A673 (cell line): ENCODE measurements around the gene CDH23. TPM values are rescaled to one million over a fixed set of nuclear protein-coding genes. Genes with fewer than 3 reads are reported as not detected.

Experiments used
- BruUV-seq: library from RNA; stranded (reverse); fragments of 400-500 nt; replicated peaks from 2 replicates; lab custom pipeline; 2021; lab: Mats Ljungman, UMichigan
- CTCF ChIA-PET: fragments of 300-600 bp; sonication (Branson Sonifier 250); formaldehyde crosslinking; loops from one replicate; lab custom pipeline; 2022; ENCODE audit warnings: antibody characterized with exemption; lab: Charles Lee
- POLR2A ChIA-PET: fragments of 300-600 bp; sonication (Branson Sonifier 250); formaldehyde crosslinking; loops from one replicate; lab custom pipeline; 2022; ENCODE audit warnings: antibody characterized with exemption; ENCODE audit not compliant: low non-redundant PET; lab: Charles Lee
- DNase-seq: peaks from one replicate; pipeline ENCODE4 v3.0.0-alpha.2; 2015; ENCODE audit warnings: low spot score
- H3K27ac ChIP-seq: fragments of 200-600 bp; sonication (generic); 2 replicates; pipeline ENCODE4 v1.5.1; 2016; ENCODE audit warnings: mixed run types, low read depth, mild to moderate bottlenecking, mixed read lengths, antibody characterized with exemption, low read length; ENCODE audit not compliant: poor library complexity, severe bottlenecking
- H3K27me3 ChIP-seq: fragments of 200-600 bp; sonication (generic); replicated peaks from 2 replicates; pipeline ENCODE4 v1.6.1; 2017; ENCODE audit warnings: mixed run types, low read depth, mild to moderate bottlenecking, mixed read lengths, antibody characterized with exemption, low read length; ENCODE audit not compliant: insufficient read depth, poor library complexity
- H3K36me3 ChIP-seq: fragments of 200-600 bp; sonication (generic); 2 replicates; pipeline ENCODE4 v1.6.1; 2016; ENCODE audit warnings: mixed run types, mild to moderate bottlenecking, mixed read lengths, antibody characterized with exemption, low read length; ENCODE audit not compliant: insufficient read depth, poor library complexity, severe bottlenecking
- H3K4me1 ChIP-seq: fragments of 200-600 bp; sonication (generic); 2 replicates; pipeline ENCODE4 v1.6.1; 2017; ENCODE audit warnings: mixed run types, mild to moderate bottlenecking, mixed read lengths, antibody characterized with exemption, low read length; ENCODE audit not compliant: insufficient read depth, poor library complexity, severe bottlenecking
- H3K4me3 ChIP-seq: fragments of 200-600 bp; sonication (generic); 2 replicates; pipeline ENCODE4 v1.5.1; 2016; ENCODE audit warnings: low read depth, mixed run types, mild to moderate bottlenecking, mixed read lengths, low read length; ENCODE audit not compliant: poor library complexity, severe bottlenecking
- H3K9me3 ChIP-seq: fragments of 200-600 bp; sonication (generic); 2 replicates; pipeline ENCODE4 v1.6.1; 2016; ENCODE audit warnings: mixed run types, low read depth, mild to moderate bottlenecking, mixed read lengths, antibody characterized with exemption, low read length; ENCODE audit not compliant: poor library complexity, severe bottlenecking
- EZH2 ChIP-seq: fragments of 200-600 bp; sonication (generic); IDR thresholded peaks from 2 replicates; pipeline ENCODE4 v1.6.1; 2017; ENCODE audit warnings: borderline replicate concordance, low read depth, mild to moderate bottlenecking, mixed read lengths, antibody characterized with exemption, low read length; ENCODE audit not compliant: poor library complexity, severe bottlenecking
- intact Hi-C: fragments of 100-400 bp; cut with micrococcal nuclease; formaldehyde crosslinking; loops from one replicate; pipeline ENCODE4 v1.10.0; 2022; ENCODE audit not compliant: unreplicated experiment
- total RNA-seq: library from RNA; stranded (reverse); gene quantifications from 2 replicates; pipeline ENCODE4 v1.2.3, GENCODE V29; 2021
- TF ChIP-seq, protein P1 (sequence below): fragments of 300-800, 200-600 bp; sonication (generic); conservative IDR thresholded peaks from 2 replicates; pipeline ENCODE4 v1.5.1; 2017; ENCODE audit warnings: low read depth, mild to moderate bottlenecking, antibody characterized with exemption, low read length, moderate library complexity, mixed read lengths

The CDH23 gene
- total RNA-seq, 1 experiment from 2014 or later = 49.7 TPM

DNA sequence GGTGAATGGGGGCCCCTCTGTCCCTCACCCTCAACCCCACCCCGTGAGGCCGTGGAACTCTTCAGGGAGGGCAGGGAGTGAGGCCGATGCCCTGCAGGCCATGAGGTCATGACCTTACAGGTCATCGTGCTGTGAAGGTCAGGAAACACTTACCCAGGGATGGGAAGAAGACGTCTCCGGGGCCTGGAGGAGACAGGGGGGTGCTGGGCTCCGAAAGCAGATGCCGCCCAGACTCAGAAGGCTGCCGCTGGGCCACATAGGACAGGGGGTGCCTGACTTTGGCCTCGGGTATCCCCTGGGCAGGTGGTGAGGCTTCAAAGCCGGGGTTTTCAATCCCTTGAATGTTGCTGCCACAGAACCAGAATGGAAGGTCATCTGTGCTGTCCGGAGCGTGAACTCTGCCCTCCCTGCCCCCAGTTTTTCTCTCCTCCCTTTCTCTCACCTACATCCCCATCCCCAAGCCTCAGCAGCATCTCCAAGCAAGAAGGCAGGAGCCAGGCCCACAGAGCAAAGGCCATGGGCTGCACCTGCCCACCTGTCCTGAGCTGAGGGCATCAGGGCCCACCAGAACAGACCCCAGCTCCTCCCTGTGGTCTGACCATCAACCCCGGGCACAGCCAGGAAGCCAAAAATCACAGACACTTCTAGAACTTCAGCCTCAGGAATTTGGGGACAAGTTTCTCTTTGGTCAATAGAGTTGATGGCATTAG, 354.9 kb downstream of the CDH23 start:
- intact Hi-C loops = no loop called here

DNA sequence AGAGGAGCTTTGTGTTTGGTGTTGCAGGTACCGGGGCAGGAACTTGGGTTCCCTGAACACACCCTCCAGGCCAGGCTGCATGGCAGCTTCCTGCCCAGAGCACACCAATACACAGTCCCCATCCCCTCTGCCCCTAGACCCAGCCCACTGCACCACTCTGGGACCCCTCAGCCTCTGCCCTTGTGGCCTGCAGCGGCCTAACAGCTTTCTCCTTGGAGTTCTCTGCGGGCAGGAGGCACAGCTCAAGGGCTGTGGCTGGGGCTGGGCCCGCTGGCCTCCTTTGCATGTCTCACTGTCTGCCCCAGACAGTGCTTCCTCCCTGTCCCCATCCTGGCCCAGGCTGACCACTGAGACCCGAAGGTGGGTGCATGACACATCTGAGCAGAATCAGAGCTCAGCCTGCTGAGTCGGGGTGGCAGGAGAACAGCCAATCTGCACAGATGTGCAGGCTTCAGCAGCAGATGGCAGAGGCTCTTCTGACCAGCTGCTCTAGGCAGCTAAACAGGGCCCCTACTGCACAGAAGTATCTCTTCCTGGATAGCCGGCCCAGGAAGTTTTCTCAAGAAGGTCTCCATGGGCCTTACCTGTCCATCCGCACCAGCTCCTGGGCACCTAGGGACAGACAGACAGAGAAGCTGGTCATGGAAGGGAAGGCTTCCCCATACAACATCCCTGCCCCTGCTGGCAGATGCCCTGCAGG, 355.8 kb downstream of the CDH23 start:
- no peak overlapping the region for H3K27ac ChIP-seq
- POLR2A ChIA-PET = no interaction called here
- BruUV-seq = no TSS peak
- CTCF ChIA-PET = no interaction called here
- no peaks in the 10 kb centered on the region for H3K27me3 ChIP-seq
- no peak for DNase-seq
- H3K4me1 ChIP-seq = no peaks in the 10 kb centered on the region
- H3K36me3 ChIP-seq = no peaks in the 10 kb centered on the region
- no peak for TF ChIP-seq EZH2
- TF ChIP-seq, protein P1, sequence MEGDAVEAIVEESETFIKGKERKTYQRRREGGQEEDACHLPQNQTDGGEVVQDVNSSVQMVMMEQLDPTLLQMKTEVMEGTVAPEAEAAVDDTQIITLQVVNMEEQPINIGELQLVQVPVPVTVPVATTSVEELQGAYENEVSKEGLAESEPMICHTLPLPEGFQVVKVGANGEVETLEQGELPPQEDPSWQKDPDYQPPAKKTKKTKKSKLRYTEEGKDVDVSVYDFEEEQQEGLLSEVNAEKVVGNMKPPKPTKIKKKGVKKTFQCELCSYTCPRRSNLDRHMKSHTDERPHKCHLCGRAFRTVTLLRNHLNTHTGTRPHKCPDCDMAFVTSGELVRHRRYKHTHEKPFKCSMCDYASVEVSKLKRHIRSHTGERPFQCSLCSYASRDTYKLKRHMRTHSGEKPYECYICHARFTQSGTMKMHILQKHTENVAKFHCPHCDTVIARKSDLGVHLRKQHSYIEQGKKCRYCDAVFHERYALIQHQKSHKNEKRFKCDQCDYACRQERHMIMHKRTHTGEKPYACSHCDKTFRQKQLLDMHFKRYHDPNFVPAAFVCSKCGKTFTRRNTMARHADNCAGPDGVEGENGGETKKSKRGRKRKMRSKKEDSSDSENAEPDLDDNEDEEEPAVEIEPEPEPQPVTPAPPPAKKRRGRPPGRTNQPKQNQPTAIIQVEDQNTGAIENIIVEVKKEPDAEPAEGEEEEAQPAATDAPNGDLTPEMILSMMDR = no peak
- intact Hi-C loops = no loop called here
- H3K9me3 ChIP-seq = no peaks in the 10 kb centered on the region
- no peak overlapping the region for H3K4me3 ChIP-seq

More for the DNA sequence above, 354.9 kb downstream of the CDH23 start:
- no peaks in the 10 kb centered on the region for H3K4me1 ChIP-seq
- H3K9me3 ChIP-seq = no peaks in the 10 kb centered on the region
- CTCF ChIA-PET = no interaction called here
- no peak overlapping the region for H3K27ac ChIP-seq
- POLR2A ChIA-PET = no interaction called here
- no TSS peak for BruUV-seq
- DNase-seq = no peak
- TF ChIP-seq, protein P1 = no peak
- TF ChIP-seq EZH2 = no peak
- no peak overlapping the region for H3K4me3 ChIP-seq
- H3K36me3 ChIP-seq = no peaks in the 10 kb centered on the region
- H3K27me3 ChIP-seq = no peaks in the 10 kb centered on the region

DNA sequence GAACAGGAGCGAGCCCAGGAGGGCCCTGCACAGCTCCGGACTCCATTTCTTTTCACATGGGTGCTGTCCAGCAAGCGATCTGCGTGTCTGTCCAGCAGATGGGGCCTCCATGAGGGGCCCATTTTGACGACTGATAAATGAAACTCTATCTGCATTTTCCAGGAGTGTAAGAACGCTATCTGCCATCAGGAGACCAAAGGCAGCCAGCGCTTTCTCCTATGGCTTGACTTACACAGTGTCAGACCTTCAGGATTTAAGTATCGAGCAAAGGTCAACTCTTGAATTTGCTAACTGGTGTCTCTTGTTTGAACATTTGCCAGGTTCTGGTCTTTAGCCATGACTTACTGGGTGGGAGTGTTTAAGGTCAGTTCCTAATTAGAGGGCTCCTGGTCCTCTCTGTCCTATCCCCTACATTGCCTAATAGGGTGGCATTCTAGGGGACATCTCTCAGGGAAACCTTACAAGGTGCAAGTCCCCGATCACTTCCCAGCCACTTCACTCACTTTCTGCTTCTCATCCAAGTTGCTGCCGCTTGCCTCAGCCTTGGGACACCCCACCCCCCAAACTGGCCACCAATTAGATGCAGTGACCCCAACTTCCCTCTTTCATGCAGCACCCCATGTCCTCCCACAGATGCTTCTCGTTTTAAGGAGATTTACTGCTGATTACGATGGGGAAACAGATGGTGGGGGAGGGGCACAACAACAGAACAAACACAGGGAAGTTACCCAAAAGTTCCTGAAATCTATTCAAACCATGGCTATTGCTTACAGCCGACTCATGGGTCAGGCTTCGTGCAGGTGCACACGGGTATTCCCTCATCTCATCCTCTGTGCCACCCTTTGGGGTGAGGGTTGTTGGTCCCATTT, 356.6 kb downstream of the CDH23 start:
- BruUV-seq = no TSS peak
- intact Hi-C loops = no loop called here
- H3K27me3 ChIP-seq = no peaks in the 10 kb centered on the region
- TF ChIP-seq, protein P1 = no peak
- no peak for TF ChIP-seq EZH2
- no peaks in the 10 kb centered on the region for H3K9me3 ChIP-seq
- H3K4me3 ChIP-seq = no peak overlapping the region
- DNase-seq = no peak
- POLR2A ChIA-PET = no interaction called here
- CTCF ChIA-PET = no interaction called here
- H3K27ac ChIP-seq = no peak overlapping the region
- H3K4me1 ChIP-seq = no peaks in the 10 kb centered on the region
- H3K36me3 ChIP-seq = no peaks in the 10 kb centered on the region
